Gastrocnemius medialis (tissue), 4 donors: Measurements from ENCODE around the gene DNAAF2. TPM values are rescaled to one million over a fixed set of nuclear protein-coding genes. Genes with fewer than 3 reads are reported as not detected.
"Not testable (repeated sequence)": the region's sequence is repeated elsewhere in the genome, so short reads cannot be mapped to it uniquely, and the experiment has no call there.

Source experiments
- ATAC-seq, 2 donors: fragments of 150-250 bp; one replicate each; pipeline ENCODE4 v1.9.1; 2016
- DNase-seq, 2 donors: peaks; one replicate each; pipeline ENCODE4 v3.0.0-alpha.2; 2019
- H3K27ac ChIP-seq, 4 donors: fragments of 200-600 bp; sonication (generic); 1 replicate in 1 of 4; 2 replicates in 3 of 4; pipeline ENCODE4 v1.5.1; 2016 to 2018; ENCODE audit warnings: mild to moderate bottlenecking in 2 of 4, moderate library complexity in 1 of 4
- H3K27me3 ChIP-seq, 3 donors: fragments of 200-600 bp; sonication (generic) in 2 of 3; 1 replicate in 1 of 3; 2 replicates in 2 of 3; pipeline versions ENCODE4 v1.5.1 to v1.6.0; 2016 to 2019; ENCODE audit warnings: mild to moderate bottlenecking in 1 of 3, moderate library complexity in 1 of 3
- H3K36me3 ChIP-seq, 2 donors: fragments of 200-600 bp; sonication (generic) in 1 of 2; one replicate each; pipeline ENCODE4 v1.5.1; 2017 to 2018
- H3K4me1 ChIP-seq, 2 donors: fragments of 200-600 bp; sonication (generic) in 1 of 2; one replicate each; pipeline ENCODE4 v1.5.1; 2016 to 2017; ENCODE audit warnings: mild to moderate bottlenecking in 2 of 2
- H3K4me3 ChIP-seq, 4 donors: fragments of 200-600 bp; sonication (generic) in 3 of 4; 1 replicate in 1 of 4; 2 replicates in 3 of 4; pipeline ENCODE4 v1.5.1; 2016 to 2019; ENCODE audit warnings: mild to moderate bottlenecking in 2 of 4
- H3K9me3 ChIP-seq, 3 donors: fragments of 200-600 bp; sonication (generic) in 2 of 3; 1 replicate in 1 of 3; 2 replicates in 2 of 3; pipeline ENCODE4 v1.5.1; 2016 to 2019
- CTCF ChIP-seq, 5 experiments: fragments of 450-650 bp in 3 of 5; fragments of 200-600 bp in 2 of 5; sonication (generic) in 2 of 5; IDR thresholded peaks in 4 of 5; conservative IDR thresholded peaks in 1 of 5; 1 replicate in 4 of 5; 2 replicates in 1 of 5; pipeline ENCODE4 v1.5.1; 2016 to 2019; ENCODE audit warnings: antibody characterized with exemption in 5 of 5, mild to moderate bottlenecking in 3 of 5, moderate library complexity in 3 of 5
- POLR2A ChIP-seq, 2 donors: fragments of 450-650 bp; IDR thresholded peaks; one replicate each; pipeline ENCODE4 v1.6.1; 2017; ENCODE audit warnings: antibody characterized with exemption in 2 of 2, mild to moderate bottlenecking in 2 of 2, moderate library complexity in 2 of 2
- in situ Hi-C, 4 donors: fragments of 200-750 bp; cut with MboI; loops; one replicate each; pipeline versions ENCODE4 v1.15.0 to v1.8.0; 2017; ENCODE audit warnings: low sequenced_read_pairs in 4 of 4
- intact Hi-C: fragments of 100-400 bp; cut with DNase I; formaldehyde crosslinking; loops from one replicate; pipeline ENCODE4 v1.15.1; 2023; ENCODE audit warnings: low total_unique reads
- total RNA-seq, 4 donors: library from RNA; depleted of rRNA; stranded (reverse); fragments of >200 nt; gene quantifications; one replicate each; pipeline versions ENCODE4 v1.1.0 to v1.2.3, GENCODE V29; 2016

Gene DNAAF2
- total RNA-seq, 4 donors from 2014 or later = 5.6 to 8.4 (median 6.9) TPM

- in situ Hi-C loops = loop anchor here in 1 of 4 donors (10.0 kb wide), 1 partner anchor 49 kb away; the partner anchor contains the start of gene DNAAF2
These were observed 49.0 kb downstream of the DNAAF2 start, which contains the start of gene RPS29 for GRCh38 chr14:49585803-49586672. RPS29 (minus strand) TSS chr14:49586380; CDS start chr14:49586346, 34 bp downstream.

GRCh38 chr14:49584981-49585640, 49.9 kb downstream of the DNAAF2 start:
- not testable (repeated sequence) for ATAC-seq, DNase-seq, H3K27me3 ChIP-seq, H3K9me3 ChIP-seq
- peaks cover 27 to 33% of the 10 kb centered on the region in 2 donors for H3K4me1 ChIP-seq
- intact Hi-C loops = loop anchor here (5.0 kb wide), 1 partner anchor 267 kb away; the partner anchor contains the start of gene NEMF
- H3K4me3 ChIP-seq = peak overlapping the region; percentile 78 to 99 (median 93)
- H3K27ac ChIP-seq = peak overlapping the region; percentile 94 to 98 (median 96)
- peaks cover 0 to 29% of the 10 kb centered on the region in 2 donors for H3K36me3 ChIP-seq
- in situ Hi-C loops = loop anchor here in 1 of 4 donors (10.0 kb wide), 1 partner anchor 50 kb away; the partner anchor contains the start of gene DNAAF2

More at GRCh38 chr14:49585803-49586672, 49.0 kb downstream of the DNAAF2 start, which contains the start of gene RPS29:
- peaks cover 27 to 29% of the 10 kb centered on the region in 2 donors for H3K4me1 ChIP-seq
- H3K27ac ChIP-seq = peak within 1 kb of the TSS; percentile 94 to 98 (median 96)
- H3K4me3 ChIP-seq = peak within 1 kb of the TSS; percentile 78 to 99 (median 93)
- TF ChIP-seq POLR2A (IDR thresholded peaks at IDR 0.05) = peak; percentile 94 to 96
- no peak for TF ChIP-seq CTCF (IDR thresholded peaks at IDR 0.05 in 4 of 5, conservative IDR thresholded peaks at IDR 0.05 in 1 of 5)
- DNase-seq (peak; percentile 97 to 98), ATAC-seq (peak; percentile 99)
- intact Hi-C loops = loop anchor here (1.0 to 5.0 kb wide), 3 partner anchors 34 to 266 kb away; partner anchors contain the start of genes DNAAF2, MGAT2, NEMF and RPL36AL
- peaks cover 0 to 29% of the 10 kb centered on the region in 2 donors for H3K36me3 ChIP-seq
- H3K27me3 ChIP-seq = no peaks in the 10 kb centered on the region
- no peaks in the 10 kb centered on the region for H3K9me3 ChIP-seq

GRCh38 chr14:49584058-49584457, 51.0 kb downstream of the DNAAF2 start:
- Histone ChIP-seq H3K4me1 (peaks cover 27 to 36% of the 10 kb centered on the region in 2 donors), H3K27ac (peak overlapping the region in 2 of 4 donors; percentile 97 to 98), H3K36me3 (peaks cover 0 to 29% of the 10 kb centered on the region in 2 donors), H3K9me3 (no peaks in the 10 kb centered on the region), H3K27me3 (no peaks in the 10 kb centered on the region), H3K4me3 (no peak overlapping the region)
- TF ChIP-seq CTCF (IDR thresholded peaks at IDR 0.05 in 4 of 5, conservative IDR thresholded peaks at IDR 0.05 in 1 of 5) = no peak
- no peak for TF ChIP-seq POLR2A (IDR thresholded peaks at IDR 0.05)
- in situ Hi-C loops (loop anchor here in 1 of 4 donors (10.0 kb wide), 1 partner anchor 51 kb away; the partner anchor contains the start of gene DNAAF2), intact Hi-C loops (no loop called here)
- ATAC-seq = no peak
- DNase-seq = no peak

DNA sequence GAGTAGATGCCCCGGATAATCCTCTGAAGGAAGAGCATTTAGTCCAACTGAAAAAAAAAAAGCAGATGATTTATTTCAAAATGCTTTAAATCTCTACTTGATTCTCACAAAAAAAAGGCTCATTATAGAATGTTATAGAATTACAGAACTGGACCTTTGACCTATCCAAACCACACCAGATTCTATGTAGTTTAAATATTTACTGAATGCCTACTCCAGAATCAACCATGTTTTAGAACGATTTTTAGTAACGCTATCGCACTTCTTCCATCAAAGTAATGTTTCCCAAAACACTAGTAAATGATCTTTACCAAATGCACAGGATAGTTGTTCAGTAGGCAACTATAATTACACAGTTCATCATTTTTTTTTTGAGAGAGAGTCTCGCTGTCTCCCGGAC, 51.4 kb downstream of the DNAAF2 start:
- in situ Hi-C loops = loop anchor here in 1 of 4 donors (10.0 kb wide), 1 partner anchor 51 kb away; the partner anchor contains the start of gene DNAAF2
- no peak overlapping the region for H3K4me3 ChIP-seq

More for the DNA sequence above, 51.4 kb downstream of the DNAAF2 start:
- Histone ChIP-seq H3K27me3 (no peaks in the 10 kb centered on the region), H3K9me3 (no peaks in the 10 kb centered on the region), H3K4me1 (peaks cover 28 to 38% of the 10 kb centered on the region in 2 donors), H3K36me3 (peaks cover 0 to 29% of the 10 kb centered on the region in 2 donors), H3K27ac (no peak overlapping the region)
- TF ChIP-seq CTCF (IDR thresholded peaks at IDR 0.05 in 4 of 5, conservative IDR thresholded peaks at IDR 0.05 in 1 of 5) (no peak), POLR2A (IDR thresholded peaks at IDR 0.05) (no peak)
- intact Hi-C loops = no loop called here
- DNase-seq = no peak
- ATAC-seq = no peak
